Stimulated activated CD4-positive, alpha-beta T cell treated with anti-CD3 and anti-CD28 coated beads, Interleukin-2, amount 100 ng/mL, for 4 hours (primary cell): ENCODE data around the gene NMT1.
"Not testable (repeated sequence)": the region's sequence is repeated elsewhere in the genome, so short reads cannot be mapped to it uniquely, and the experiment has no call there.

Source experiments
- DNase-seq: peaks from one replicate; pipeline ENCODE4 v3.0.0-alpha.2; 2020; ENCODE audit warnings: low read depth

NMT1 gene

GRCh38 chr17:45038728-45039634 lies 22.1 kb upstream of the NMT1 start:
- DNase-seq = no peak

DNA sequence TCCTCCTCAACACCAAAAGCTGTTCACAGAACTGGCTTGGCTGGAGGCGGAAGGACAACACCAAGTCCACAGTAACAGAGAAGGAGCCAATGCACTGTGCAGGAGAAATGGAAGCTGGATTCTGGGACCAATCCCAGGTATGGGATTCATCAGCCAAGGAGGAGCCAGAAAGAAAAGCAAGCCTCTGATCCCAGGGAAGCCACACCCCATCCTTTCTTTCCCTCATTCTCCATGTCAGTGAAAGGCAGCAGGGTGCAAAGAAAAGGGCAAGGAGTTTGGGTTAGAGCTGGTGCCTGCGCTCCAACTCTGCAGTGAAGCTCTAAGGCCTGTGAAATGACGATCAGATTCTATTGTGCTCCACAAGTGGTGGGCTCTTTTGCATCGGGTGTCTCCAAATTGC lies 20.7 kb upstream of the NMT1 start:
- no peak for DNase-seq

- DNase-seq = no peak
These were observed 18.6 kb upstream of the NMT1 start for GRCh38 chr17:45042346-45043120.

GRCh38 chr17:45043813-45044540 lies 17.1 kb upstream of the NMT1 start:
- no peak for DNase-seq

DNA sequence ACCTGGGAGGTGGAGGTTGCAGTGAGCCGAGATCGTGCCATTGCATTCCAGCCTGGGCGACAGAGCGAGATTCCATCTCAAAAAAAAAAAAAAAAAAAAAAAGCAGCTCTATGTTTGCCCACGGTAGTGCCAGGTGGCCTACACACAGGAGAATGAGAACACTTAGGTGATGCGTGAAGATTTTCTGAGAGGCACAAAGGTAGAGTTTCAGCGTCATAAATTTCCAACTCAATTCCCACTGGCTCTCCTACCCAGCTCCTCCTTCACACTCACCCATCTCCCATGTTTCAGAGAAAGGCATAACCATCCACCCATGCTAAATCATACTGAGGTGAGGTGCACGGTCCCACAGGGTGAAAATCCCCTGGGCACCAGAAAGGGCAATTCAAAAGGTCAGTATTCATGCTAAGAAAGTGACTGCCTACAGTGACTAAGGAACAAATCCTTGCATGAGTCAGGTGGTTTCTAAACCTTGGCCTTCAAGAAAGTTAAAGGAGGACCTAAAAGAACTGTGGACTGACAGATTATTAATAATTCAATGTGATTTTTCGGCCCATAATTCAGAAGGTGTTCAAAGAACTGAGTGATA lies 14.5 kb upstream of the NMT1 start:
- DNase-seq = no peak

DNA sequence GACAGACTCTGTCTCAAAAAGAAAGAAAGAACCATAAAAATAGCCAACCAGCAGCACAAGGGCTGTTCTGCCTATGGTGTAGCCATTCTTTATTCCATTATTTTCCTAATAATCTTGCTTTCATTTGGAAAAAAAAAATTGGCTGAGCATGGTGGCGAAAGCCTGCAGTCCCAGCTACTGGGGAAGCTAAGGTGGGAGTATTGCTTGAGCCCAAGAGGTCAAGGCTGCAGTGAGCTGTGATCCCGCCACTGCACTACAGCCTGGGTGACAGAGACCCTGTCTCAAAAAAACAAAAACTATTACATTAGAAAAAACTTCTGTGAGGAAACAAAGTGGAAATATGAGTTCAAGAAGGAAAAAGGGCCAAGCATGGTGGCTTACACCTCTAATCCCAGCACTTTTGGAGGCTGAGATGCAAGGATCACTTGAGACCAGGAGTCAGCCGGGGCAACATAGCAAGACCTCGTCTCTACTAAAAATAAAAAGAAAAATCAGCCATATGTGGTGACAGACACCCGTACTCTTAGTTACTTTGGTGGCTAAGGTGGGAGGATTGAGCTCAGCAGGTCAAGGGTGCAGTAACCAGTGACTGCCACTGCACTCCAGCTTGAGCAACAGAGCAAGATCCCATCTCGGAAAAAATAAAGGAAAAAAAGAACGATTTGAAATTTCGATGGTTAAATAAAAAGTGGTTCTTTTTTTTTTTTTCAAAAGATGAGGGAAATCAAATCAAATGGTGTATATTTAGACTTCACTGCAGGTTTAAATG lies 12.1 kb upstream of the NMT1 start:
- DNase-seq = no peak

- peak; percentile 35 for DNase-seq
These were observed 10.5 kb upstream of the NMT1 start for GRCh38 chr17:45050481-45051059.

- DNase-seq = peak; percentile 80
These were observed 9.9 kb upstream of the NMT1 start, which contains the start of gene DCAKD for GRCh38 chr17:45051060-45051719. TSS of gene DCAKD (minus strand) at chr17:45051632. CDS start at chr17:45034885, 16,747 bp downstream.

- not testable (repeated sequence) for DNase-seq
These were observed 9.4 kb upstream of the NMT1 start for GRCh38 chr17:45051720-45052051.

DNA sequence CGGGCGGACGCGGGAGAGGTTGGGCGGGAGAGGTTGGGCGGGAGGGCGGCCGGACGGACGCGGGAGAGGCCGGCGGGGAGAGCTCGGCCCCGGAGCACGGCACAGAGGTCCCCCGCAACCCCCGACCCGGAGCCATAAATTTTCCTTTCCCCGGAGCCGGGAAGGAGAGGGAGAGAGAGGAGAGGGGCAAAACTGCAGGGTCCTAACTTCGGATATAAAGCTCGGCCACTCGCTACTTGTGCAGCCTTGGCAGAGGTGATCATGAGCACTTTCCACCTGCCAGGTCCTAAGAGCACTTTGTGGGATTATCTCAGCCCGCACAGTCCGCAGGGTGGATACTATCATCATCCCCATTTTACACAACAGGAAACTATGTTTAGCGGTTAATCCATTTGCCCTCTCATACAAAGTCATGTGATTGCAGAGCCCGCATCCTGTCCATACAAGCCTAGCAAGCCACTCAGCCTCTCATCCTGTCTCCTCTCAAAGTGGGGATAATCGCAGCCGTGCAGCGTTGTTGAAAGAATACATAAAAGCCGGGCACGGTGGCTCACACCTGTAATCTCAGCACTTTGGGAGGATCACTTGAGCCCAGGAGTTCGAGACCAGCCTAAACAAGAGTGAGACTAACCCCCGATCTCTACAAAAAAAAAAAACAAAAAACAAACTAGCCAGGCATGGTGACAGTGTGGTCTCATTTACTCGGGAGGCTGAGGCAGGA lies 8.9 kb upstream of the NMT1 start:
- DNase-seq = no peak

GRCh38 chr17:45060382-45060796 lies 728 bp upstream of the NMT1 start:
- DNase-seq = no peak

GRCh38 chr17:45061606-45062205 lies 589 bp downstream of the NMT1 start:
- DNase-seq = no peak

DNA sequence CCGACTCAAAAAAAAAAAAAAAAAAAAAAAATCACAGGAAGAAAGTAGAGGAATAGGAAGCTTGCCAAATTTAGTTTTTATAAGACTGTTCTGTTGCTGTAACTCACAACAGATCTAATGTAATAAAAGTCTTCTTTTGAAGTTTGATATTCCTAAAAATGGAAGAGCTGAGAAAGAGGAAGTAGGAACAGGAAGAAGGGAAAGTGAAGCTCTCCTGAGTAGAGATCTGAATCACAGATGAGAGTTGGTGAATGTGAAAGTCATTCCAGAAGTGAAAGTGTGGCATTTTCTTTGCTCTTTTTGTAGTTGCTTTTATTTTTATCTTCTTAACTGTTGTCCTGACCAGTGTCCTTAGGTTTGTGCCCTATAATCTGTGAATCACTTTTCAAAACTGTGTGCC lies 2.1 kb downstream of the NMT1 start:
- no peak for DNase-seq

- DNase-seq = no peak
These were observed 6.5 kb downstream of the NMT1 start for GRCh38 chr17:45067637-45068036.

- no peak for DNase-seq
These were observed 8.9 kb downstream of the NMT1 start for GRCh38 chr17:45070001-45070400.

DNA sequence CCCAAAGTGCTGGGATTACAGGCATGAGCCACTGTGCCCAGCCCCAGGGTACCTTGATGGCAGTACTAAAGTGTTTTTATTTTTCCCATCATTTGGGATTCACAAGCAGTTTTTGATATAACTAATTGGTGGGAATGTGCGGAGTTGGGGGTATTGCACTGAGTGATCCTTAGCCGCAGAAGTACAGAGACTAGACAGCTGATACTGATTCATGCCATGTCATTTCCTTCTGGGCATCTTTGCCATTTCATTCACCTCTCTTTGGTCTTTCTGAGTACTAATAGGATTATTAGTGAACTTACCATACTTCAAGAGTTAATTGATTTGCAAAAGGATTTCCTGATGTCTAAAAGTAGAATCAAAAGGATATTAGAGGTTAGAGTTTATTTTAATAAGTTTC lies 9.7 kb downstream of the NMT1 start:
- DNase-seq = no peak

DNA sequence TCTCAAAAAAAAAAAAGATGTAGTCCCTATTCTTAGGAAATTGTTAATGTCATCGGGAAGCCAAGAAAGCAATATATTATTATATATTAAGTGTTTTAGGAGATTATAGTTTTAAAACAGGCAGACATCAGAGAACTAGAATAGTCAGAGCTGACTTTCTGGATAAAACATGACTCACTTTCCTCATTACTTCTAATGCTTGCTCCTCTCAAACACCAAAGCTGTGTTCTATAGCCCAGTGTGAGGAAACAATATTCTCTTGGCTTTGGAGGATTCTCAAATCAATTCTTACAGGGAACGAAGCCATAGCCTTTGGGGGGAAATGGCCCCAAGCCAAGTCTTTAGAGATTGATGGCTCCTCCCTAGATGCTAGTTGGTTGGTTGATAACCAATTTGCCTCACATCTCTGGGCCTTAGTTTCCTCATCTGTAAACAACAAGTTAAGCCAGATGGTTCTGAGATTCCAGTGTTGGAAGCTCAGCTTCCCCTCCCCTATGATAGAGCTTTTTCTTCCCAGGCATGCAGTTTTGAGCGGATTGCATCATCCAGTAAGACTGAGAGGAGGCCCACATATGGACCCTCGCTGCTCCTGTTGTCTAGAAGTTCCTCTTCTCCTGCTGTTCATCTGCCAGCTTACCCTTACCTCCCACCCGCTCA lies 12.4 kb downstream of the NMT1 start:
- no peak for DNase-seq

DNA sequence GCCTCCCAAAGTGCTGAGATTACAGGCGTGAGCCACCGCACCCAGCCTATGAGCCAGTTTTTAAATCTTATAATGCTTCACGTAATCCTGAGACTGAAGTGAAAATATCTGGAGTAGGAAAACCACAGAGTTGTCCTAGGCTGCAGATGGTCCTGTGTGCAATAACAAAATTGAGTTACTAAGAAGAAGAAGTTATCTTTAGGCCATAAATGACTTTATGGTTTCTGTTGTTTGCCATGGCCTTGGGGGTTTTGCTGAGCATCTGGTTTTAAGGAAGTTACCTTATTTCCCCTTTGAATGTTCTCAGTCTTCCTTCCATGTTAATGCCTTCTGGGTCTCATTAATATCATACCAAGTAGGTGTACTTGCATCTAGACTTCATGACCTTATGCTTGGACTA lies 16.5 kb downstream of the NMT1 start:
- DNase-seq = no peak
